Activated naive CD8-positive, alpha-beta T cell treated with anti-CD3 and anti-CD28 coated beads, Interleukin-2, amount 10 ng/mL, durations not matched to agents 7 days and 5 days (primary cell): Measurements from ENCODE around the gene FRMD3. TPM values are rescaled to one million over a fixed set of nuclear protein-coding genes. Genes with fewer than 3 reads are reported as not detected.

ENCODE experiments used
- ATAC-seq: fragments of 150-1000 bp; cut with Tn5 transposase; one replicate; pipeline ENCODE4 v1.10.0; 2021; ENCODE audit warnings: low read depth, moderate library complexity
- POLR2A ChIA-PET: fragments of 350-600 bp; sonication (Branson Sonifier 250); formaldehyde crosslinking; loops from one replicate; lab custom pipeline; 2021; ENCODE audit warnings: antibody characterized with exemption; lab: Charles Lee
- DNase-seq: peaks from one replicate; pipeline ENCODE4 v3.0.0; 2021
- H3K27ac Mint-ChIP-seq: one replicate; pipeline ENCODE4 v1.8.0; 2022; ENCODE audit warnings: mild to moderate bottlenecking, mixed read lengths
- H3K27me3 Mint-ChIP-seq: one replicate; pipeline ENCODE4 v1.8.0; 2022; ENCODE audit warnings: mild to moderate bottlenecking, moderate library complexity, mixed read lengths
- H3K36me3 Mint-ChIP-seq: one replicate; pipeline ENCODE4 v1.8.0; 2021; ENCODE audit warnings: mild to moderate bottlenecking, mixed read lengths
- H3K4me1 Mint-ChIP-seq: one replicate; pipeline ENCODE4 v1.8.0; 2021; ENCODE audit warnings: mixed read lengths
- H3K4me3 Mint-ChIP-seq: one replicate; pipeline ENCODE4 v1.8.0; 2022; ENCODE audit warnings: mild to moderate bottlenecking, moderate library complexity, mixed read lengths
- H3K9me3 Mint-ChIP-seq: one replicate; pipeline ENCODE4 v1.8.0; 2021; ENCODE audit warnings: mixed read lengths
- total RNA-seq, 2 experiments: library from RNA; stranded (reverse); gene quantifications; one replicate each; pipeline ENCODE4 v1.2.3, GENCODE V29; 2021

Gene FRMD3
- total RNA-seq, 2 experiments from 2014 or later = 1.2 TPM

- POLR2A ChIA-PET = no interaction called here
- H3K36me3 Mint-ChIP-seq = peaks cover under 1% of the 10 kb centered on the region
- ATAC-seq (no peak), DNase-seq (no peak)
- no peaks in the 10 kb centered on the region for H3K27me3 Mint-ChIP-seq
- H3K9me3 Mint-ChIP-seq = peaks cover under 1% of the 10 kb centered on the region
- no peak overlapping the region for H3K27ac Mint-ChIP-seq
- no peak overlapping the region for H3K4me3 Mint-ChIP-seq
- no peaks in the 10 kb centered on the region for H3K4me1 Mint-ChIP-seq
These were observed 82.0 kb downstream of the FRMD3 start for GRCh38 chr9:83456226-83456625.

GRCh38 chr9:83454076-83454475, 84.1 kb downstream of the FRMD3 start:
- Mint-ChIP-seq H3K4me3 (no peak overlapping the region), H3K36me3 (no peaks in the 10 kb centered on the region), H3K4me1 (no peaks in the 10 kb centered on the region), H3K27me3 (no peaks in the 10 kb centered on the region), H3K9me3 (no peaks in the 10 kb centered on the region), H3K27ac (no peak overlapping the region)
- ATAC-seq (no peak), DNase-seq (no peak)
- POLR2A ChIA-PET = no interaction called here

GRCh38 chr9:83451308-83451707, 86.9 kb downstream of the FRMD3 start:
- Mint-ChIP-seq H3K9me3 (no peaks in the 10 kb centered on the region), H3K4me1 (no peaks in the 10 kb centered on the region), H3K27me3 (no peaks in the 10 kb centered on the region), H3K36me3 (no peaks in the 10 kb centered on the region), H3K27ac (no peak overlapping the region), H3K4me3 (no peak overlapping the region)
- POLR2A ChIA-PET = interaction anchor here (0.5 kb wide), 1 partner anchor 1114 kb away, joined by 4 read pairs; no protein-coding TSS in a partner anchor
- DNase-seq = no peak
- ATAC-seq = no peak

GRCh38 chr9:83449983-83450382, 88.2 kb downstream of the FRMD3 start:
- H3K36me3 Mint-ChIP-seq = no peaks in the 10 kb centered on the region
- H3K27me3 Mint-ChIP-seq = no peaks in the 10 kb centered on the region
- ATAC-seq (no peak), DNase-seq (no peak)
- no peaks in the 10 kb centered on the region for H3K4me1 Mint-ChIP-seq
- H3K27ac Mint-ChIP-seq = no peak overlapping the region
- no peaks in the 10 kb centered on the region for H3K9me3 Mint-ChIP-seq
- POLR2A ChIA-PET = no interaction called here
- no peak overlapping the region for H3K4me3 Mint-ChIP-seq

GRCh38 chr9:83449166-83449565, 89.0 kb downstream of the FRMD3 start:
- Mint-ChIP-seq H3K4me3 (no peak overlapping the region), H3K9me3 (no peaks in the 10 kb centered on the region), H3K4me1 (no peaks in the 10 kb centered on the region), H3K27me3 (no peaks in the 10 kb centered on the region), H3K27ac (no peak overlapping the region), H3K36me3 (no peaks in the 10 kb centered on the region)
- POLR2A ChIA-PET = no interaction called here
- ATAC-seq = no peak
- no peak for DNase-seq

GRCh38 chr9:83448626-83449025, 89.6 kb downstream of the FRMD3 start:
- Mint-ChIP-seq H3K9me3 (no peaks in the 10 kb centered on the region), H3K4me3 (no peak overlapping the region), H3K4me1 (no peaks in the 10 kb centered on the region), H3K27ac (no peak overlapping the region), H3K36me3 (no peaks in the 10 kb centered on the region), H3K27me3 (no peaks in the 10 kb centered on the region)
- POLR2A ChIA-PET = no interaction called here
- no peak for ATAC-seq
- DNase-seq = no peak

- Mint-ChIP-seq H3K4me3 (no peak overlapping the region), H3K4me1 (no peaks in the 10 kb centered on the region), H3K9me3 (no peaks in the 10 kb centered on the region), H3K36me3 (no peaks in the 10 kb centered on the region), H3K27me3 (no peaks in the 10 kb centered on the region), H3K27ac (no peak overlapping the region)
- ATAC-seq (no peak), DNase-seq (no peak)
- POLR2A ChIA-PET = no interaction called here
These were observed 90.8 kb downstream of the FRMD3 start for GRCh38 chr9:83447351-83447750.

- H3K9me3 Mint-ChIP-seq = no peaks in the 10 kb centered on the region
- no peaks in the 10 kb centered on the region for H3K36me3 Mint-ChIP-seq
- ATAC-seq (no peak), DNase-seq (no peak)
- no peaks in the 10 kb centered on the region for H3K4me1 Mint-ChIP-seq
- no peak overlapping the region for H3K4me3 Mint-ChIP-seq
- no peaks in the 10 kb centered on the region for H3K27me3 Mint-ChIP-seq
- H3K27ac Mint-ChIP-seq = no peak overlapping the region
- POLR2A ChIA-PET = no interaction called here
These were observed 92.4 kb downstream of the FRMD3 start for GRCh38 chr9:83445703-83446265.

- Mint-ChIP-seq H3K36me3 (no peaks in the 10 kb centered on the region), H3K9me3 (no peaks in the 10 kb centered on the region), H3K27ac (no peak overlapping the region), H3K4me1 (no peaks in the 10 kb centered on the region), H3K4me3 (no peak overlapping the region), H3K27me3 (no peaks in the 10 kb centered on the region)
- ATAC-seq (no peak), DNase-seq (no peak)
- POLR2A ChIA-PET = no interaction called here
These were observed 94.1 kb downstream of the FRMD3 start for GRCh38 chr9:83444110-83444509.

- ATAC-seq (no peak), DNase-seq (no peak)
- Mint-ChIP-seq H3K27me3 (no peaks in the 10 kb centered on the region), H3K27ac (no peak overlapping the region), H3K36me3 (no peaks in the 10 kb centered on the region), H3K4me1 (no peaks in the 10 kb centered on the region), H3K4me3 (no peak overlapping the region), H3K9me3 (peaks cover 4% of the 10 kb centered on the region)
- POLR2A ChIA-PET = no interaction called here
These were observed 96.8 kb downstream of the FRMD3 start for GRCh38 chr9:83441390-83441789.

GRCh38 chr9:83440641-83441040, 97.6 kb downstream of the FRMD3 start:
- H3K27ac Mint-ChIP-seq = no peak overlapping the region
- POLR2A ChIA-PET = no interaction called here
- H3K9me3 Mint-ChIP-seq = peaks cover 4% of the 10 kb centered on the region
- H3K4me3 Mint-ChIP-seq = no peak overlapping the region
- ATAC-seq (no peak), DNase-seq (no peak)
- H3K27me3 Mint-ChIP-seq = no peaks in the 10 kb centered on the region
- no peaks in the 10 kb centered on the region for H3K36me3 Mint-ChIP-seq
- no peaks in the 10 kb centered on the region for H3K4me1 Mint-ChIP-seq

GRCh38 chr9:83435301-83435700, 102.9 kb downstream of the FRMD3 start:
- POLR2A ChIA-PET = no interaction called here

GRCh38 chr9:83434254-83434653, 103.9 kb downstream of the FRMD3 start:
- no peaks in the 10 kb centered on the region for H3K4me1 Mint-ChIP-seq
- no peak for DNase-seq
- POLR2A ChIA-PET = no interaction called here
- no peak overlapping the region for H3K27ac Mint-ChIP-seq
- H3K4me3 Mint-ChIP-seq = no peak overlapping the region
- peaks cover 4% of the 10 kb centered on the region for H3K9me3 Mint-ChIP-seq
- ATAC-seq = no peak
- H3K36me3 Mint-ChIP-seq = no peaks in the 10 kb centered on the region
- no peaks in the 10 kb centered on the region for H3K27me3 Mint-ChIP-seq

More at GRCh38 chr9:83435301-83435700, 102.9 kb downstream of the FRMD3 start:
- ATAC-seq (no peak), DNase-seq (no peak)
- Mint-ChIP-seq H3K4me1 (no peaks in the 10 kb centered on the region), H3K36me3 (no peaks in the 10 kb centered on the region), H3K27me3 (no peaks in the 10 kb centered on the region), H3K4me3 (no peak overlapping the region), H3K27ac (no peak overlapping the region), H3K9me3 (peaks cover 4% of the 10 kb centered on the region)

- Mint-ChIP-seq H3K36me3 (no peaks in the 10 kb centered on the region), H3K4me1 (no peaks in the 10 kb centered on the region), H3K9me3 (peaks cover 4% of the 10 kb centered on the region), H3K27me3 (no peaks in the 10 kb centered on the region), H3K27ac (no peak overlapping the region), H3K4me3 (no peak overlapping the region)
- DNase-seq (no peak), ATAC-seq (no peak)
- POLR2A ChIA-PET = no interaction called here
These were observed 104.4 kb downstream of the FRMD3 start for GRCh38 chr9:83433846-83434245.
